HG03025 (cell line): ENCODE results near the gene DAPL1.
"Not testable (repeated sequence)": the region's sequence is repeated elsewhere in the genome, so short reads cannot be mapped to it uniquely, and the experiment has no call there.

Experiments used
- ATAC-seq: cut with Tn5 transposase; IDR thresholded peaks from one replicate; pipeline ENCODE4 v1.9.1; 2021; ENCODE audit warnings: mild to moderate bottlenecking, moderate library complexity; ENCODE audit not compliant: unreplicated experiment, low FRiP score

The DAPL1 gene

DNA sequence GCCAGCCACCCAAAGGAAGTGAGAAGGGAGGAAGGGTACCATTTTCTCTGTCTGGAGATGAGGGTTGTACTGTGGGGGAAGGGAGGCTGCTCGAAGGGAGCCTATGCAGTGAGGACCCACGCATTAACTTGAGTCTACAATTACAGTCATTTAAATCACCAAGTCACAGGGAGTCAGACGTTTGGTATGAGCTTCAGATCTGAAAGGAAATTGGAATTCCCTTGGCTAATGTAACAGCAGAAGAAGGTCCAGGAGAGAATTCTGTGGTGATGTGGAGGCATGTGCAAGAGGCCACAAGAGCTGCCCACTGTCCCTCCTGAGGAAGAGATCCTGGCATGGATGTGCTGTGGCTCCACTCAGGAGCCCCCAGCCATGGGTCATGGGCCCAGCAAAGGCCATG is 22.5 kb downstream of the DAPL1 start:
- no peak for ATAC-seq

DNA sequence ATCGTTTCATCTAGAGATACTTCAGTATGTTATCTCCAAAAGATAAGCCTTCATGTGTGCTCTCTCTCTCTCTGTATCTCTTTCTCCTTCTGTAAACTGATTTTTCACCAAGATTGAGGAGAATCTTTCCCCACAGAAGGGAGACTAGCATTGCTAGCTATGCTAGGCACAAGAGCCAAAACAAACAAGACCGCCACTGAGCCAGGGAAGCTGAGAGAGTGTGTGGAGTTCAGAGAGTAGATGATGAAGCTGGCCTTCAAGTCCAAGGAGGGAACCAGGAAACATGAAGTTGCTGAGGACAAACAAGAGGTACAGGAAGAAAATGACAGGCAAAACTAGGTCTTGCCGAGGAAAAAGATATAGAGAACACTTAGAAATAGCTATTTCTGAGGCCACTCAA is 23.4 kb downstream of the DAPL1 start:
- ATAC-seq: no peak

DNA sequence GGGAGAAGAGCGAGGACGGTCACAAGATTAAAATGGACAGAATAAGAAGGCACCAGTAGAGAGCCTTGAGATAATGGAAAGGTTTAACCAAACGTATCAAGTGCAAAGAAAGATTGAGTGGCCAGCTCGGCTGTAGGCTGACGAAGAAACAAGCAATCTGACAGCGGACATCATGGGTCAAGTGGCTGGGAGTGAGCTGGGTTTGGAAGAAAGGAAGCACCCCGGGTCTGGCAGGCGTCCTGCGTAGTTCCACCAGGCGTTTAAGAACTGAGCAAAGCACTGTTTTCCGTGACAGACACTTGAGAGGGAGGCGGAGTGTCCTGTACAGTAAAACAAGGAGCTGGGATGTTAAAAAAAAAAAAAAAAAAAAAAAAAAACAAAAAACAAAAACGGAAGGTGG is 27.1 kb downstream of the DAPL1 start:
- no peak for ATAC-seq

DNA sequence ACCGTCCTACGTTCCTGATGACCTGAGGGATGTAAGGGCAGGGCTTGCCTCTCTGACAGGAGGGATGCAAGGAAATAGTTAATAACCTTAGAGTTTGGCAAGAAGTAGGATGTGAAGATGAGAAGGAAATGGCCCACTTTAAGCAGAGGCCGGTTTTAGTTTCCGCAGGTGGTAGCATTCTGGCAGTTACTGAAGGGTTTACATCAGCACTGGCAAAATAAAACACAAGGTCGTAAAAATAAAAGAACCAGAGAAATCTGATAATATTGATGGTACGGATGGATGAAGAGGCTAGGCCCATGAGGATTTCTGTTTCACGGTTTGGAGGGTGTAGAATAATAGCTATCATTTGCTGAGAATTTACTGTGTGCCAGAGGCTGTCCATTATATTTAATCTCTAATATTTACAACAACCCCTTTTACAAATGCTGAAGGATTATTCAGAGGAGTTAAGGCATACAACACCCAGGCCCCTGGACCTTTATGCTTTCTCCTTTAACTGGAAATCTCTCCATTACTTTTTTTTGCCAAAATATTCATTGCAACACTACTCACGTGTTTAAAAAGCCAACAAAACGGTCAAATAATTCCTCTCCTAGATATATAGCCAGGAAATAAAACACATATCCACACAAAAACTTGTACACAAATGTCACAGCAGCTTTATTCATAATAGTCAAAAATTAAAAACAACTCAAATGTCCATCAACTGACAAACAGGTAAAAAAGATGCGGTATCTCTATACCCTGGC is 28.5 kb downstream of the DAPL1 start:
- no peak for ATAC-seq

DNA sequence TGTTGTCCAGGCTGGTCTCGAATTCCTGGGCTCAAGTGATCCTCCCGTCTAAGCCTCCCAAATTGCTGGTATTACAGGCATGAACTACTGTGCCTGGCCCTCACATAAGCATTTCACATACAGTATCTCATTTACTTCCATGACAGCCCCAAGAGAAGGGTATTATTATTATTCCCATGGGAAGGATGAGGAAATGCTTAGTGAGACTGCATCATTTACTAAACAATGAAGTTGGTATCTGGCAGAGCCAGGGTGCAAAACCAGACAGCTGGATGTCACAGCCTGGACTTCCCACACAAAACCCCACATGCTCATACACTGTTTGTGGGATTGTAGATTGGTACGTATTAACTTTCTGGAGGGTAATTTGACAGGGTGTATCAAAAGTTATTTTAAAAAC is 29.9 kb downstream of the DAPL1 start:
- no peak for ATAC-seq

DNA sequence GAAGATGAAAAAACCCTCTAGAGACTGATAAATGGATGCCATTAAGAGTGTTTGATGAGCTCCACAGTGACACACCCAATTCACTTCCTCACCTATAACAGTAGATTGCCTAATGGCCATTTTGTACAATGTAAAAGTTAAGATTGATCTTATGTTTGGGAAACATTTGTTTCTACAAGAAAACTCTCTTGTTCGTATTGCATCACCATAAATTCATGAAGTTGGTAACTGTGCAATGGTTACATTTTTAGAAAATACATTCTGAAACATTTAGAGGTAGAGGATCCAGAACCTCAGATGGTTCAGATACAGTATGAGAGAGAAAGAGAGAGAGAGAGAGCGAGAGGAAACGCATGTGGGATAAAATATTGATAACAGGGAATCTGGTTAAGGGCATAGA is 31.8 kb downstream of the DAPL1 start:
- no peak for ATAC-seq

DNA sequence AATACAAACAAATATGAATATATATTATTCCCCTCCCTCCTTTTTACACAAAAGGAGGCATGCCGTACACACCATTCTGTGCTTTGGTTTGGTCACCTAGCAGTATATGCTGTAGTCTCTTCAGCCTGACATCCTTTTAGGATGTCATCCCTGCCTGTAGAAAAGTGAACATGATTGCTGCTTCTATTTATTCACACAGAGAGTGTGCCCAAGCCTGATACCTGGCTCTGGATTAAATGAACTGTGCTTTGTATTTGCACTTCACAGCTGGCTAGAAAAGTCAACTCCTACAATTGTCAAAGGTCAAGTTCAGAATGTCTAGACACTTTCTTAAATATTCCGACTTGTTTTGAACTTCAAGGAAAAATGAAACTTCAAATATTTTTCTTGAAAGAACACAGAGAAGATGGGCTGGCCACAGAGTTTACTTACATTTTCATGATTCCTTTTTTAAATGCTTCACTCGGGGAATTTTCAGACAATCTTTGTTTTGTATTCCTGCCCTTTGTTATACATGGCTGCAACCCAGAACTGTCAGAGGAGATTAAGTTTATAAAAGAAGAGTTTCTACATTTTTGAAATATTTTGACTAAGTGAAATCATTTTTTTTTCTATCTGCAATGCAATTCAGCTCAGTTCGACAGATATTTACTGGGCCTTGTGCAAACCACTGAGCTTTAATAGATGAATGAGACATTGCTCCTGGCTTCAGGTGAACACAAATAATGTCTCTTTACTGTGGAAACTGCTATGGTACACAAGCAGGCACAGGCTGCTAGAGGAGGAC is 33.5 kb downstream of the DAPL1 start:
- ATAC-seq: no peak

DNA sequence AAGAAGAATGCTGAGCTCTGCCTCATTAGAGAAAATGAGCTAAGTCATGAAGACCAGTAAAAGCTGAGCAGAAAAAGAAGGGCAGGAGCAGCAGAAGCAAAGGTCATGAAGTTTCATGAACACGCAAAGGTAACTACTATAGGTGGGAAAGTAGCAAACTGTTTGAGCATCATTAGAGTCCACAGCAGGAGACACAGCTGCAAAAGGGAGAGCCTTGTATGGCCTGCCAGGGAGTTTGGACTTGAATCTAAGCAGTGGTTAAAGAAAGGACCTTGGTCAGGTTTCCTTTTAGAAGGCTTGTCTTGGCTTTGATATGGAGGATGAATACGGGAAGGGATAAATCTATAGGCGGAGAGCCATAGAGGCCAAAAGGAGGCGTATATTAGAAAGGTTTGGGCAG is 34.0 kb downstream of the DAPL1 start:
- ATAC-seq: no peak

DNA sequence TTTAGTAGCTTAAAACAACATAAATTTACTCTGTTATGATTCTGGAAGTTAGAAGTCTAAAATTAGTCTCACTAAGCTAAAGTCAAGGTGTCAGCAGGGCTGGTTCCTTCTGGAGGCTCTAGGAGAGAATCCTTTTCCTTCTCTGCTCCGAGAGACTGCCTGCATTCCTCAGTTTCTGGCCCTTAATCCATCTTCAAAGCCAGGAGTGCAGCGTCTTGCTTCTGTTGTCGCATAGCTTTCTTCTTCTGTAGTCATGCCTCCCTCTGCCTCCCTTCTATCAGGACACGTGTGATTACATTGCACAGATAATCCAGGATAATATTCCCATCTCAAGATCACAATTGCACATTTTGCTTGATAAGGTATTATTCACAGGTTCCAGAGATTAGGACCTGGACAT is 35.1 kb downstream of the DAPL1 start:
- no peak for ATAC-seq

DNA sequence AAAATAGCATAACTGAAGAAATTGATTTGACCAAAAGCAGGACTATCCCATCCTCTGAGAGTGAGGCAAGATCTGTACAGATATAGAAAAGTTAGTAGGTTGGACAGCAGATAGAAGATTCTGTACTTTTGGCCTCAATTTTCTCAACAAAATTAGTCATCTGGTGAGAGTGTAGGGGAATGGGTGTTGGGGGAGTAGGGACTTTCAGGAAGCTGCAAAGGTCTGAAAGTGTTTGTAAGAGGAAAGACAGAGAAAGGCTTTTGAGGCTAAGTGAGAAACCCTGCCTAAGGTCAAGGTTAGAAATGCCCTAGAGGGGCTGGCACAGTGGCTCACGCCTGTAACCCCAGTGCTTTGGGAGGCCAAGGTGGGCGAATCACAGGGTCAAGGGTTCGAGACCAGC is 40.3 kb downstream of the DAPL1 start:
- ATAC-seq: no peak

DNA sequence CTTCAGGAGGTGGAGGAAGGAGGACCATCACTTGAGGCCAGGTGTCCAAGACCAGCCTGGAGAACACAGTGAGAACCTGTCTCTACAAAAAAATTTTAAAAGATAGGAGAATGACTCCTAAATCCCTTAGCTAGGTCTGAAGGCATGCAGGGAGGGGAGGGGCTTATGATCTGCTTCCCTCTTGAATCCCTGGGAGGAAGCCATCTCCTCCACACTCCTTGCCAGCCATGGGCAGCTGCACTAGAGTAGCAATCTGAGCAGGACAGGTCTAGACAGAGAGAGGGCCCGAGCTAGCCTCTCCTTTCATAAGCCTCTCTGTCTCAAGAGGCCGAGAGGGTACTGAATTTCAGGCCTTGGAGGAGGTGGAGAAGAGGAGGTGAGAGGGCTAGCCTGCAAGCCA is 42.5 kb downstream of the DAPL1 start:
- ATAC-seq: no peak

DNA sequence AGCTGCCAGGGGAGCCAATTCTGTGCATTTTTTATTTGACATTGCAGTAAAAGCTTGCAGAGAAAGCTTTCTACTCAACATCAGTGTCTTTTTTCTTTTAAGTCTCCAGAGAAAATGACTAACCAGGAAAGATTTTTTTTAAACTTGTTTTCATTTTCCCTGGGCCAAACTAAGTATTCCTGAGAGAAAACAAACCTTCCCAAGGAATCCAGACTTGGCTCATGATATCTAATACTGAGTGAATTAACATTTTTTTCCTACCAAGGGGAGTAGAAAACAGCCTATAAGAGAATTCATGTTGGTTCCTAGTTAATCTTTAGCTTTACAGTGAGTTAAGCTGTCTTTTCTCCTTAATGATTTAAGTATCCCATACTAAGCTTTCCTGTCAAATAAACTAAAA is 46.7 kb downstream of the DAPL1 start:
- ATAC-seq: no peak

DNA sequence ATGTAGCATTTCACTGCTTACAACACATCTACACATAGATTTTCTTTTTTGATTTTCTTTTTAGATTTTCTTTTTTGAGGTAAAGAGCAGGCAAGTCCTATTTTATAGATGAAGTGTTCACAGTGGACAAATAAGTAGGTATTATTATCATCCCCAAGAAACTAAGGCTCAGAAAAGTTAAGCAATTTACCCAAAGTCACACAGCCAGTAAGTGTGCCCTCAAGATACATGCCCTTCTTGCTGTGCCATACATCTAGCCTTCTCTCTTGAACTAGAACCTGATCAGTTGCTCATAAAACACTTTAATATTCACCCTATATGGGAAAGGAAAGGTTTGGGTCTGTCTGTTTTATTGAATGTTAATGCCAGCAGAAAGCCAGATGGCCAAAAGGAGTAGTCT is 50.3 kb downstream of the DAPL1 start:
- no peak for ATAC-seq

DNA sequence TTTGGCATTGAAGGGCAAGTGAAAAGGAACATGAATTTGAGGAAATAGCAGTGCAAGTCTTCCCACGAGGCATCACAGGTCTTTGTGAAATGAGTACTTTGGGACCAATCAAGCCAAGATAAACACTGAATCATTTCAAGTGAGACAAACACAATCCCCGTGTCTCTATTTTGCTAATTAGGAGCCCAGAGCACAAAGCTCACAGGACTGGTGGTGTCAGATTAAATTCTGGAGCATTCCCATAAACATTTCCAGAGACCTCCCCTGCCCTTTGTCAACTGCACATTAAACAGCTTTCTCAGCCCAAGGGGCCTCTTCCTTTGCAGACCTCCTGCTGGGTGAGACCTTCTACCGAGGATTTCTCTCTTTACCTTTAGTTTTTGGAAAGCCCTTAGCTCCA is 50.7 kb downstream of the DAPL1 start:
- ATAC-seq: no peak

DNA sequence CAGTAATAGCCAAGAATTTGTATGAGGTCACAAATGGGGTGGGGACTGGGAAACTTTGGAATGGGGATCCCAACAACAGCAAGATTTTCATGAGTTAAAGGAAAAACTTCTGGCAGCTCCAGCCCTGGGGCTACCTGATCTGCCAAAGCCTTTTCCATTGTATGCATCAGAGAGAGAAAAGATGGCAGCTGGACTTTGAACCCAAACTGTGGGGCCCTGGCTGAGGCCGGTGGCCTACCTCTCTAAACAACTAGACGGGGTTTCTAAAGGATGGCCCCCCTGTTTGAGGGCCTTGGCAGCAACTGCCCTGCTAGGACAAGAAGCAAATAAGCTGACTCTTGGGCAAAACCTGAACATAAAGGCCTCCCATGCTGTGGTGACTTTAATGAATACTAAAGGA is 52.4 kb downstream of the DAPL1 start:
- ATAC-seq: not testable (repeated sequence)

DNA sequence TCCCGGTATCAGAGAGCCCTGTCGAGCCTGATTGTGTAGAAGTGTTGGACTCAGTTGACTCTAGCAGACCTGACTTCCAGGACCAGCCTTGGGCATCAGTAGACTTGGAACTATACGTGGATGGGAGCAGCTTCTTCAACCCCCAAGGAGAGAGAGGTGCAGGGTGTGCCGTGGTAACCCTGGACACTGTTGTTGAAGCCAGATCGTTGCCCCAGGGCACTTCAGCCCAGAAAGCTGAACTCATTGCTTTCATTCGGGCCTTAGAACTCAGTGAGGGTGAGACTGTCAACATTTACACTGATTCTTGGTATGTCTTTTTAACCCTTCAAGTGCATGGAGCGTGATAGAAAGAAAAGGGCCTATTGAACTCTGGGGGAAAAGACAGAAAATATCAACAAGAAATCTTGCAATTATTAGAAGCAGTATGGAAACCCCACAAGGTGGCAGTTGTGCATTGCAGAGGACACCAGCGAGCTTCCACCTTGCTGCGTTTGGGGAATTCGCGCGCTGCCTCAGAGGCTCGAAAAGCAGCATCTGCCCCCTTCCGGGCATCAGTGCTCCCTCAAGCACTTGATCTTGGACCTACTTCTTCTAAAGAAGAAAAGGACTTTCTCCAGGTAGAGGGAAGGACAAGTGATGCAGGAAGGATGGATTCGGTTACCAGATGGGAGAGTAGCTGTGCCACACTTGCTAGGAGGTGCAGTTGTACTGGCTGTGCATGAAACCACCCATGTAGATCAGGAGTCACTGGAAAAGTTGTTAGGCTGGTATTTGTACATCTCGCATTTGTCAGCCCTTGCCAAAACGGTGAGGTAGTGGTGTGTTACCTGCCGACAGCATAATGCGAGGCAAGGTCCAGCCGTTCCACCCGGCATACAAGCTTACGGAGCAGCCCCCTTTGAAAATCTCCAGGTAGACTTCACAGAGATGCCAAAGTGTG is 53.2 kb downstream of the DAPL1 start:
- not testable (repeated sequence) for ATAC-seq

DNA sequence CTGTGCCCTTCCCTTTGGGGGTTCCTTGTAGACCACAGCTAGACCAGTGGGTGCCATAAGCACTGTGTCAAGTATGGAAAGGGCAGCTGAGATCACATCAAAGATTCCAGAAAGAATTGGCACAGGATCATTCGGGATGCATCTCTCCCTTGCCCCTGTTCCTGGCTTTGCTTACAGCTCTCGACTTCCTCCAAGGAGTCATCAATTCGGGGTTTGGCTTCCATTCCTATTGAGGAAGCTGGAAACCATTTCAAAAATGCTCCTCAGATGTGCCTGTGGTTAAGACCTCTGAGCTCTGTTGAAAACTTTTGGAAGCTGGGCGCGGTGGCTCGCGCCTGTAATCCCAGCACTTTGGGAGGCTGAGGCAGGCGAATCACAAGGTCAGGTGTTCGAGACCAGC is 65.1 kb downstream of the DAPL1 start:
- ATAC-seq: not testable (repeated sequence)

DNA sequence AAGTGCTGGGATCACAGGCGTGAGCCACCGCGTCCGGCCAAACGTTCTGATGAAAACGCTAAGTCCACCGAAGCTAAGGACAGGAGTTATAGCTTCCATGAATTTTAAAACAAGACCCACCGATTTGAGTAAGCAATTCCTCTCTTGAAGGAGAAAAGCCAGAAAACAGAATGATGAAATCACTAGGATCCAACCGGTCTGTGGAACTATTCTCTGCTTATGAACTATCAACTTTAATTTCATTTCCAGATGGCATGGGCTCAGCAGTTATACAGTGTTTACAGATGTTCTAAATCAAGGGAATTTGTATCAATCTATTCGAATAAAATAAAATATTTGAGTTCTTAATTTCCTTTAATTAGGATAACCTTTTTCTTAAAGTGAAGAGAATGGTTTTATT is 66.5 kb downstream of the DAPL1 start:
- ATAC-seq: not testable (repeated sequence)

DNA sequence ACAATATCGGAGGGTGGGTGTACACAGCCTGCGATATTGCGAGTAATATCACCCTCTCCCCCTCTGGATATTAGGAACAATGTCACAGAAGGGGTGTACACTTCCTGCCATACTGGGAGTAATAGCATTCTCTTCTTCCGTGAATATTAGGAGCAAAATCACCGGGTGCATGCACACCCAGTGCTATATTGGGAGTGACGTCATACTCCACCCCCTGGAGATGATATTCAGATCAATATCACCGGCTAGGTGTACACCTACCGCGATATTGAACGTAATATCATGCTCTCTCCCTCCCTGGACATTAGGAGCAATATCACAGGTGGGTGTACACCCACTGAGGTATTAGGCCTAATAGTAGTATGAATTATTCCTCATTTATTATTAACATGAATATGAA is 70.4 kb downstream of the DAPL1 start:
- not testable (repeated sequence) for ATAC-seq
